Measurements from ENCODE around the gene SP8. TPM values are rescaled to one million over a fixed set of nuclear protein-coding genes. Genes with fewer than 3 reads are reported as not detected.
A peak's percentile ranks its signal among the peaks of the same experiment; 100 is the strongest.

SP8 gene
- total RNA-seq, 6 experiments from 2014 or later, result not detected

GRCh38 chr7:20744954-20745446 lies 41.7 kb downstream of the SP8 start:
- intact Hi-C loops (cut with DNase I), result no loop called here
- no peak for TF ChIP-seq POLR2A (IDR thresholded peaks at IDR 0.05)
- TF ChIP-seq, protein P1, sequence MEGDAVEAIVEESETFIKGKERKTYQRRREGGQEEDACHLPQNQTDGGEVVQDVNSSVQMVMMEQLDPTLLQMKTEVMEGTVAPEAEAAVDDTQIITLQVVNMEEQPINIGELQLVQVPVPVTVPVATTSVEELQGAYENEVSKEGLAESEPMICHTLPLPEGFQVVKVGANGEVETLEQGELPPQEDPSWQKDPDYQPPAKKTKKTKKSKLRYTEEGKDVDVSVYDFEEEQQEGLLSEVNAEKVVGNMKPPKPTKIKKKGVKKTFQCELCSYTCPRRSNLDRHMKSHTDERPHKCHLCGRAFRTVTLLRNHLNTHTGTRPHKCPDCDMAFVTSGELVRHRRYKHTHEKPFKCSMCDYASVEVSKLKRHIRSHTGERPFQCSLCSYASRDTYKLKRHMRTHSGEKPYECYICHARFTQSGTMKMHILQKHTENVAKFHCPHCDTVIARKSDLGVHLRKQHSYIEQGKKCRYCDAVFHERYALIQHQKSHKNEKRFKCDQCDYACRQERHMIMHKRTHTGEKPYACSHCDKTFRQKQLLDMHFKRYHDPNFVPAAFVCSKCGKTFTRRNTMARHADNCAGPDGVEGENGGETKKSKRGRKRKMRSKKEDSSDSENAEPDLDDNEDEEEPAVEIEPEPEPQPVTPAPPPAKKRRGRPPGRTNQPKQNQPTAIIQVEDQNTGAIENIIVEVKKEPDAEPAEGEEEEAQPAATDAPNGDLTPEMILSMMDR (IDR thresholded peaks at IDR 0.05), result no peak
- Histone ChIP-seq H3K4me1 (no peaks in the 10 kb centered on the region), H3K9me3 (no peaks in the 10 kb centered on the region), H3K27me3 (no peaks in the 10 kb centered on the region), H3K36me3 (no peaks in the 10 kb centered on the region), H3K4me3 (no peak overlapping the region), H3K27ac (no peak overlapping the region)
- DNase-seq (no peak), ATAC-seq (no peak)
- WGBS (ENCODE audit: insufficient coverage, low coverage, low lambda C conversion rate, missing lambda C conversion rate), result 64% methylated on average over 7 of the region's 7 CpGs

DNA sequence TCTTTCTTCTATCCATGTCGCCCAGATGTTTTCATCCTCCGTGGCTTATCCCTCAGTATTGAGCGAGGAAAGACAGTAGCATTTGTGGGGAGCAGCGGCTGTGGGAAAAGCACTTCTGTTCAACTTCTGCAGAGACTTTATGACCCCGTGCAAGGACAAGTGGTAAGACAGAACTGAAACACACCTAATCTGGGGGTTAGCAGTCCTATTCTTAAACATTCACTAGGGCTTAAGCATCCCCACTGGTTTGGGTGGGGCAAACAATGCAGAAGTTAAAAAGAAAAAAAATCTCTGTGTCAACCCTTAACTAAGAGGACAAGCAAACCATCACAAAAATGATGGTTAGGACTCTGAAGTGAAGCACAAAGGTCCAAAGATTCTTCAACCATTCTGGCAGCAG lies 43.8 kb downstream of the SP8 start:
- WGBS (ENCODE audit: insufficient coverage, low coverage, low lambda C conversion rate, missing lambda C conversion rate), result 79% methylated on average over 5 of the region's 5 CpGs
- Histone ChIP-seq H3K9me3 (no peaks in the 10 kb centered on the region), H3K36me3 (no peaks in the 10 kb centered on the region), H3K4me1 (peaks cover 0 to 13% (median 0%) of the 10 kb centered on the region in 4 donors), H3K27ac (no peak overlapping the region), H3K27me3 (no peaks in the 10 kb centered on the region), H3K4me3 (no peak overlapping the region)
- TF ChIP-seq POLR2A (IDR thresholded peaks at IDR 0.05), result no peak
- TF ChIP-seq, protein P1 (IDR thresholded peaks at IDR 0.05), result no peak
- ATAC-seq (no peak), DNase-seq (no peak)
- intact Hi-C loops (cut with DNase I), result no loop called here

GRCh38 chr7:20741801-20742200 lies 44.9 kb downstream of the SP8 start:
- ATAC-seq, result peak in 2 of 4 donors; percentile 57 to 60
- no peak overlapping the region for H3K4me3 ChIP-seq
- H3K36me3 ChIP-seq, result no peaks in the 10 kb centered on the region
- DNase-seq, result no peak
- TF ChIP-seq, protein P1 (IDR thresholded peaks at IDR 0.05), result no peak
- no peak for TF ChIP-seq POLR2A (IDR thresholded peaks at IDR 0.05)
- WGBS (ENCODE audit: insufficient coverage, low coverage, low lambda C conversion rate, missing lambda C conversion rate), result 43% methylated on average over 2 of the region's 2 CpGs
- no peaks in the 10 kb centered on the region for H3K27me3 ChIP-seq
- H3K4me1 ChIP-seq, result peaks cover 0 to 19% (median 0%) of the 10 kb centered on the region in 4 donors
- H3K9me3 ChIP-seq, result no peaks in the 10 kb centered on the region
- H3K27ac ChIP-seq, result no peak overlapping the region
- intact Hi-C loops (cut with DNase I), result no loop called here

- ATAC-seq, result peak in 3 of 4 donors; percentile 58 to 69 (median 63)
Measured at GRCh38 chr7:20738518-20739481, 47.9 kb downstream of the SP8 start.

More at GRCh38 chr7:20738518-20739481, 47.9 kb downstream of the SP8 start:
- intact Hi-C loops (cut with DNase I), result no loop called here
- no peak for TF ChIP-seq POLR2A (IDR thresholded peaks at IDR 0.05)
- TF ChIP-seq, protein P1 (IDR thresholded peaks at IDR 0.05), result no peak
- peak overlapping the region in 1 of 3 donors; percentile 42 for H3K27ac ChIP-seq
- no peaks in the 10 kb centered on the region for H3K27me3 ChIP-seq
- WGBS (ENCODE audit: insufficient coverage, low coverage, low lambda C conversion rate, missing lambda C conversion rate), result 46% methylated on average over 11 of the region's 11 CpGs
- DNase-seq, result no peak
- peak overlapping the region in 1 of 3 donors; percentile 33 for H3K4me3 ChIP-seq
- peaks cover 0 to 19% (median 0%) of the 10 kb centered on the region in 4 donors for H3K4me1 ChIP-seq
- no peaks in the 10 kb centered on the region for H3K36me3 ChIP-seq
- H3K9me3 ChIP-seq, result no peaks in the 10 kb centered on the region
